DND-41 (cell line): Measurements from ENCODE around the gene TMEM144.

ENCODE experiments used
- ATAC-seq: fragments of 200-7000 bp; cut with Tn5 transposase; 3 replicates; pipeline ENCODE4 v1.9.1; 2021; ENCODE audit warnings: low read depth; ENCODE audit not compliant: insufficient read depth
- DNase-seq: peaks from one replicate; pipeline ENCODE4 v3.0.0-alpha.2; 2020
- H2AFZ ChIP-seq: 2 replicates; pipeline ENCODE4 v1.6.0; 2012; ENCODE audit warnings: low read depth, low read length
- H3K27ac ChIP-seq: 2 replicates; pipeline ENCODE4 v1.5.1; 2012; ENCODE audit warnings: low read length, inconsistent platforms
- H3K27me3 ChIP-seq: fragments of 200-600 bp; sonication (generic); 2 replicates; pipeline ENCODE4 v1.6.0; 2012; ENCODE audit warnings: low read length, mild to moderate bottlenecking, inconsistent platforms; ENCODE audit not compliant: insufficient read depth, poor library complexity
- H3K36me3 ChIP-seq: 2 replicates; pipeline ENCODE4 v1.5.1; 2012; ENCODE audit warnings: low read length, inconsistent platforms; ENCODE audit not compliant: insufficient read depth
- H3K4me1 ChIP-seq: 2 replicates; pipeline ENCODE4 v1.5.1; 2012; ENCODE audit warnings: mild to moderate bottlenecking, low read length; ENCODE audit not compliant: insufficient read depth
- H3K4me2 ChIP-seq: 2 replicates; pipeline ENCODE4 v1.6.0; 2012; ENCODE audit warnings: mild to moderate bottlenecking, moderate library complexity, low read length, inconsistent platforms; ENCODE audit not compliant: insufficient read depth
- H3K4me3 ChIP-seq, 2 experiments: fragments of 200-600 bp in 1 of 2; shearing (Covaris generic) in 1 of 2; 2 replicates each; pipeline ENCODE4 v1.5.1; 2012 to 2016; ENCODE audit warnings: inconsistent platforms in 2 of 2, low read length in 2 of 2, mild to moderate bottlenecking in 2 of 2, low read depth in 1 of 2, moderate library complexity in 1 of 2
- H3K79me2 ChIP-seq: 2 replicates; pipeline ENCODE4 v1.6.0; 2012; ENCODE audit warnings: low read length, inconsistent platforms; ENCODE audit not compliant: insufficient read depth
- H3K9ac ChIP-seq: 2 replicates; pipeline ENCODE4 v1.6.0; 2012; ENCODE audit warnings: low read depth, mild to moderate bottlenecking, inconsistent platforms, low read length, moderate library complexity
- H3K9me3 ChIP-seq: 2 replicates; pipeline ENCODE4 v1.5.1; 2012; ENCODE audit warnings: low read length, moderate library complexity, mild to moderate bottlenecking, inconsistent platforms; ENCODE audit not compliant: insufficient read depth, severe bottlenecking
- H4K20me1 ChIP-seq: 2 replicates; pipeline ENCODE4 v1.6.0; 2012; ENCODE audit warnings: low read length; ENCODE audit not compliant: insufficient read depth
- EZH2 ChIP-seq: IDR thresholded peaks from 3 replicates; pipeline ENCODE4 v1.6.1; 2012; ENCODE audit warnings: borderline replicate concordance, low read depth, mild to moderate bottlenecking, moderate library complexity, low read length, inconsistent platforms; ENCODE audit not compliant: severe bottlenecking
- TF ChIP-seq, protein P1 (sequence below): IDR thresholded peaks from 2 replicates; pipeline ENCODE4 v1.5.1; 2012; ENCODE audit warnings: borderline replicate concordance, low read length, moderate library complexity, mild to moderate bottlenecking; ENCODE audit not compliant: poor library complexity, severe bottlenecking; ENCODE audit errors: extremely low read depth

Gene TMEM144

GRCh38 chr4:158290912-158291311 lies 80.6 kb downstream of the TMEM144 start:
- no peaks in the 10 kb centered on the region for H4K20me1 ChIP-seq
- peaks cover 10% of the 10 kb centered on the region for H3K9me3 ChIP-seq
- no peaks in the 10 kb centered on the region for H3K27me3 ChIP-seq
- H3K9ac ChIP-seq: no peak overlapping the region
- no peak overlapping the region for H3K4me3 ChIP-seq
- no peak overlapping the region for H2AFZ ChIP-seq
- H3K36me3 ChIP-seq: no peaks in the 10 kb centered on the region
- no peaks in the 10 kb centered on the region for H3K4me1 ChIP-seq
- ATAC-seq (no peak), DNase-seq (no peak)
- TF ChIP-seq, protein P1, sequence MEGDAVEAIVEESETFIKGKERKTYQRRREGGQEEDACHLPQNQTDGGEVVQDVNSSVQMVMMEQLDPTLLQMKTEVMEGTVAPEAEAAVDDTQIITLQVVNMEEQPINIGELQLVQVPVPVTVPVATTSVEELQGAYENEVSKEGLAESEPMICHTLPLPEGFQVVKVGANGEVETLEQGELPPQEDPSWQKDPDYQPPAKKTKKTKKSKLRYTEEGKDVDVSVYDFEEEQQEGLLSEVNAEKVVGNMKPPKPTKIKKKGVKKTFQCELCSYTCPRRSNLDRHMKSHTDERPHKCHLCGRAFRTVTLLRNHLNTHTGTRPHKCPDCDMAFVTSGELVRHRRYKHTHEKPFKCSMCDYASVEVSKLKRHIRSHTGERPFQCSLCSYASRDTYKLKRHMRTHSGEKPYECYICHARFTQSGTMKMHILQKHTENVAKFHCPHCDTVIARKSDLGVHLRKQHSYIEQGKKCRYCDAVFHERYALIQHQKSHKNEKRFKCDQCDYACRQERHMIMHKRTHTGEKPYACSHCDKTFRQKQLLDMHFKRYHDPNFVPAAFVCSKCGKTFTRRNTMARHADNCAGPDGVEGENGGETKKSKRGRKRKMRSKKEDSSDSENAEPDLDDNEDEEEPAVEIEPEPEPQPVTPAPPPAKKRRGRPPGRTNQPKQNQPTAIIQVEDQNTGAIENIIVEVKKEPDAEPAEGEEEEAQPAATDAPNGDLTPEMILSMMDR: no peak
- no peak for TF ChIP-seq EZH2
- H3K79me2 ChIP-seq: no peaks in the 10 kb centered on the region
- no peak overlapping the region for H3K4me2 ChIP-seq
- no peak overlapping the region for H3K27ac ChIP-seq

- H3K27ac ChIP-seq: no peak overlapping the region
- TF ChIP-seq EZH2: no peak
- TF ChIP-seq, protein P1: no peak
- no peak overlapping the region for H3K4me3 ChIP-seq
- H3K4me1 ChIP-seq: no peaks in the 10 kb centered on the region
- no peak overlapping the region for H3K9ac ChIP-seq
- peaks cover 10% of the 10 kb centered on the region for H3K9me3 ChIP-seq
- DNase-seq: no peak
- no peaks in the 10 kb centered on the region for H3K27me3 ChIP-seq
- no peaks in the 10 kb centered on the region for H3K79me2 ChIP-seq
- H2AFZ ChIP-seq: no peak overlapping the region
- ATAC-seq: no peak
- no peaks in the 10 kb centered on the region for H4K20me1 ChIP-seq
- H3K36me3 ChIP-seq: no peaks in the 10 kb centered on the region
- H3K4me2 ChIP-seq: no peak overlapping the region
Measured at GRCh38 chr4:158291334-158292055, 81.2 kb downstream of the TMEM144 start.

GRCh38 chr4:158292156-158292555 lies 81.9 kb downstream of the TMEM144 start:
- Histone ChIP-seq H3K79me2 (no peaks in the 10 kb centered on the region), H3K4me2 (no peak overlapping the region), H3K9ac (no peak overlapping the region), H3K36me3 (no peaks in the 10 kb centered on the region), H3K4me1 (no peaks in the 10 kb centered on the region), H3K27me3 (no peaks in the 10 kb centered on the region), H3K4me3 (no peak overlapping the region), H3K9me3 (peaks cover 10% of the 10 kb centered on the region), H4K20me1 (no peaks in the 10 kb centered on the region), H3K27ac (no peak overlapping the region), H2AFZ (no peak overlapping the region)
- DNase-seq: no peak
- no peak for ATAC-seq
- TF ChIP-seq, protein P1: no peak
- TF ChIP-seq EZH2: no peak
